Non-pigmented ciliary epithelial cell (primary cell): Measurements from ENCODE around the gene NRTN.
"Not testable (repeated sequence)": the region's sequence is repeated elsewhere in the genome, so short reads cannot be mapped to it uniquely, and the experiment has no call there.

Experiments used
- DNase-seq: peaks from one replicate; pipeline ENCODE4 v3.0.0-alpha.2; 2010; ENCODE audit warnings: low read depth

Gene NRTN, protein sequence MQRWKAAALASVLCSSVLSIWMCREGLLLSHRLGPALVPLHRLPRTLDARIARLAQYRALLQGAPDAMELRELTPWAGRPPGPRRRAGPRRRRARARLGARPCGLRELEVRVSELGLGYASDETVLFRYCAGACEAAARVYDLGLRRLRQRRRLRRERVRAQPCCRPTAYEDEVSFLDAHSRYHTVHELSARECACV

DNA sequence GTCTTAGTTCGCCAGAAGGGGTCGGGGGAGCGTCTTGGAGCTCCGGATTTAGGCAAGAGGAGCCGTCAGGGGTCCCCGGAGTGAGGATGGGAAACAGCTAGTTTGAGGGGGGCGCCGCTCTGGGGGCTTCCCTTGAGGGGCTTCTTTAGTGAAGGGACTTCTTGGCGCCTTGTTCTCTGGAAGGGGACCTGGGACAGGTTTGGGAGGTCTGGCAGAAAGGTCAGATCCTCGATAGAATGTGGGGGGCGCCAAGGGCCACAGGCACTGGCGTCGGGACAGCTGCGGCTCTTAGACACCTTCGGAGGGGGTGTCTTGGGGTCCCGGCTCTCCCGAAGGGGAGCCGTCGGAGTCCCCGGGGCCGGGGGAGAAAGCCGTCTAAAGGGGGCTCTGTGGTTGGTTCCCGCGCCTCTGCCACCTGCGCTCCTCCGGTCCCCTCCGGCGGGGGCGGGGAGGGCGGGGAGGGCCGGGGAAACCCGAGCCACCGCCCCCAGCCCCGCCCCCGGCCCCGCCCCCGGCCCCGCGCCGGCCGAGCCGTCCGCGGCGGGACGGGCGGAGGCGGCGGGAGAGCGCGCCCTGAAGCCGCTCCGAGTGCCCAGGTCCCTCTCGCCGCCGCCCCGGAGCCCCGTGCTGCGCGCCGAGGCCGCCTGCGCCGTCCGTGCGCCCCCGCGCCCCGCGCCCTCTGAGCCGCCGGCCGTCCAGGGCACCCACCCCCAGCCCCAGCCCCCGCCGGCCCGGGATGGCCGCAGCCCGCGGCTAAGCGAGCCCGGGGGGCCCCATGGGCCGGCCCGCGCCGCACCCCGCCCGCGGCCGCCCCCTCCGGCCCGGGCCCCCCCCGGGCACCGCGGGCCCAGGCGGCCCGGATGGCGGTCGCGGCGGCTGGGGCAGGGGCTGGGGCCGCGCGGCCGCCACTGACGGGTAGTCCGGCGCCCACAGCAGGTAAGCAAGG lies at the start of gene NRTN:
TSS of gene NRTN (plus strand) at position 552 of the 946 bp plus-strand sequence. CDS start 19,099 bp downstream, outside the sequence.
- DNase-seq, result no peak

DNA sequence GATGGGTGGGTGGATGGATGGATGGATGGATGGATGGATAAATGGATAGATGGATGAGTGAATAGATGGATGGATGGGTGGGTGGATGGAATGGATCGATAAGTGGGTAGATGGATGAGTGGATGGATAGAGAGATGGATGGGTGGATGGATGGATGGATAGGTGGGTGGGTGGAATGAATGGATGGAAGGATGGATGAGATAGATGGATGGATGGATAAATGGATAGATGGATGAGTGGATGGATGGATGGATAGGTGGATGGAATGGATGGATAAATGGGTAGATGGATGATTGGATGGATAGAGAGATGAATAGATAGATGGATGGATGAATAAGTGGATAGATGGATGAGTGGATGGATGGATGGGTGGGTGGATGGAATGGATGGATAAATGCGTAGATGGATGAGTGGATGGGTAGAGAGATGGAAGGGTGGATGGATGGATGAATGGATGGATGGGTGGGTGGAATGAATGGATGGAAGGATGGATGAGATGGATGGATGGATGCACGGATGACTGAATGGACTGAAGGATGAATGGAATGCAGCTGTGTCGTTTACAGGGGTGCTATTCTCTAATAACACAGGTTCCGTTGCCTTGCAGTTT lies 42.2 kb upstream of the NRTN start:
- no peak for DNase-seq

DNA sequence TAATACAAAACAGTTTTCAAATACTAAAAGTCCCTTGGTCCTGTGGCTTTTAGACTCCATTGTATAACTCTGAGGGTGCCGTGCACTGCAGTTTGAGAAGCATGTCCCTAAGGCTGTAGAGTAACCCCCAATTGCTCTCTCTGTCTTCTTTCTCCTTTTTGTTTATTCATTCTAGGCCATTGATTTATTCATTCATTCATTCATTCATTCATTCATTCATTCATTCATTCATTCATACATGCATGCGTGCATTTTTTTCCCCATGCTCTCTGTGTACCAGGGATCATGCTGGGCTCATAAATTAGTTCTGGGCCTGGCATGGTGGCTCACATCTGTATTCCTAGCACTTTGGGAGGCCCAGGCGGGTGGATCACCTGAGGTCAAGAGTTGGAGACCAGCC lies 39.6 kb upstream of the NRTN start:
- no peak for DNase-seq

DNA sequence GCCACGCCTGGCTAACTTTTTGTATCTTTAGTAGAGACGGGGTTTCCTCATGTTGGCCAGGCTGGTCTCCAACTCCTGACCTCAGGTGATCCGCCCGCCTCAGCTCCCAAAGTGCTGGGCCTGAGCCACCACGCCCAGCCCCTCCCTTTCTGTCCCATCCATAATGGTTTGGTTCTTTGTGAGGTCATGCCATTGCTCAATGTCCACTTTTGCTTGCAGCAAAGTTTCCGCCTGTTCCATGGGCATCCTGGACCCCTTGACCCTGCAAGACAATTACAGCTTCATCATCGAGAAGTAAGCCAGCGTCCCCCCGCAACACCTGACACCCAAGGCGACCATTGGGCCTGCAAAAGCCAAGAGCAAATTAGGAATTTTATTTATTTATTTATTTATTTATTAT lies 36.9 kb upstream of the NRTN start:
- no peak for DNase-seq

DNA sequence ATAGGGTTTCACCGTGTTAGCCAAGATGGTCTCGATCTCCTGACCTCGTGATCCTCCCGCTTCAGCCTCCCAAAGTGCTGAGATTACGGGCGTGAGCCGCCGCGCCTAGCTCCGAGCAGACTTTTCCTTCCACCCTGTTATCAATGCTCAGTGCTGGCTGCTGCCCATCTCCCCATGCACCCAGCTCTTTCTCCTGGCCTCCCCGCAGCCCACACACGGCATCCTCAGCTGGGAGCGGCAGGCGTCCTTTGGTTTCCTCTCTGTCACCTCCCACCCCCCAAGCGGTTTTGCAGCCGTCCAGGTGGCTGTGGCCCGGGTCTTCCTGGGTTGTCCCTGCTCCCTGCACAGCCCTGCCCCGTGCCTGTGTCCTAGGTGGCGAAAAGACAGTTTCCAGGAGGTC lies 32.5 kb upstream of the NRTN start:
- DNase-seq, result no peak

DNA sequence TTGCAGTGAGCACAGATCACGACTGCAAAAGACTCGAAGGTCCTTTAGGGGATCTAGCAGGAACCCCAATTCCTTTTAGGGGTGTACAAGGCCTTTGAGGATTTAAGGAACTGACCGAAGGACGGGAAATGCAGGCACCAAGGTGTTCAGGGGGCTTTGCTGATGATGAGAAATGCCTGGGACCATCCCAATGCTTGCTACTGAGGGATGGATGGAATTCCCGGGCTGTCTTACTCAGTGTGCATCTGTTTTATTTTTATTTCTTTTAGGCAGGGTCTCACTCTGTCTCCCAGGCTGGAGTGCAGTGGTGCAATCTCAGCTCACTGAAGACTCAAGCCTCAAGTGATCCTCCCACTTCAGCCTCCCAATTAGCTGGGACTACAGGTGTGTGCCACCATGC lies 31.6 kb upstream of the NRTN start:
- no peak for DNase-seq

DNA sequence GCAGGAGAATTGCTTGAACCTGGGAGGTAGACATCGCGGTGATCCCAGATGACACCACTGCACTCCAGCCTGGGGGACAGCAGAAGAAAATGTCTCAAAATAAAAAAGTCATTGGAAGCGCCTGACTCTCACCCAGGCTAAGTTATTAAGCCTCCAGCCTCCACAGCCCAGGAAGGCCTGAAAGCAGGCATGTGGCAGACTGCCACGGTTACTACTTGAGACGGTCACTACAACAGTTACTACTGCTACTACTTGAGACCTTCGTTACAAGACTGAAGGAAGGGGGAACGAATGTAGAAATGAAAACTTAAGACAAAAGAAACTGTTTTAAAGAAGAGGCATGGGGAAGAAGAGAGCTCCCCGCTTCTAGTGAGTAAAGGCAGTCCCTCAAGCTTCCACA lies 29.9 kb upstream of the NRTN start:
- no peak for DNase-seq

DNA sequence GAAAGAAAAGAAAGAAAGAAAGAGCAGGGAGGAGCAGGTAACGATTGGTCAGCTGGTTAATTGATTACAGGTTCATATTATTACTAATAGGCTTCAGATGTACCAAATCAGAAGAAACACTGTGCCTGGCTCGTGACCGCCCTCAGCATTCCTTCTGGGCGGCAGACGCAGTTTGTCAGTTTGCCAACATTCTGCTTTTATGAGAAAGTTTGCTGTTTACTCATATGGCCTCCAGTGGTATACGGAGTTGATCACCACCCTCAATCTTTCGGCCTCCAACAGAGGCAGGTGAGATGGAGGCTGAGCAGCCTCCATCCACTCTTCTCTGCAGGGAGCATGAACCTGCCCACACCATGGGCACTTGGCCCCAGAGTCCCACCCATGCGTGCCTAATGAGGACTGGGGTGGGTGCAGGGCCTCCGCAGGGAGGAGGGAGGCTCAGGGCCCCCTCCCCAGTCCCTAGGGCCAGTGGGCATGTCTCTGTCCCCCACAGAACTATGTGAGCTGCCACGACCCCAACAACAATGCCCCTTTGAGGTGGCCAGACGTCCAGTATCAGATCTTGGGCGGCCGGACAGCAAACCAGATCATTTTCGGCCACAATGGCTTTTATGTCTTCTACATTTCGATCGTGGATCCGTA lies 29.1 kb upstream of the NRTN start:
- no peak for DNase-seq

DNA sequence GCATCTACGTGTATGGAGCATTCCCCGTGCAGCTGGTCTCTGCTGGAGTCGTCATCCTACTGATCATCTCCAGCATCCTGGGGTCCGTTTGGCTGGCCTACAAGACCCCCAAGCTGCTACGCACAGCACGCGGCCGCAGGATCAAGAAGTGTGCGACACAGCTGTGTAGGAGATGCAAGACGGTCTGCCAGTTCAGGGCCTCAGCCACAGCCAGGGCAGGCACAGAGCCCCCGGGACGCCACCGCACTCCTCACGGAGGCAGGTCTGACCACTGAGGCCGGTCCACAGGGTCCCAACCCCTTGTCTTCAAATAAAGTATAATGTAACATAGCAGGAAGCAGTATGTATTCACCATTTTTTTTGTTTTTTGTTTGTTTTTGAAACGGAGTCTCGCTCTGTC lies 26.5 kb upstream of the NRTN start:
- no peak for DNase-seq

DNA sequence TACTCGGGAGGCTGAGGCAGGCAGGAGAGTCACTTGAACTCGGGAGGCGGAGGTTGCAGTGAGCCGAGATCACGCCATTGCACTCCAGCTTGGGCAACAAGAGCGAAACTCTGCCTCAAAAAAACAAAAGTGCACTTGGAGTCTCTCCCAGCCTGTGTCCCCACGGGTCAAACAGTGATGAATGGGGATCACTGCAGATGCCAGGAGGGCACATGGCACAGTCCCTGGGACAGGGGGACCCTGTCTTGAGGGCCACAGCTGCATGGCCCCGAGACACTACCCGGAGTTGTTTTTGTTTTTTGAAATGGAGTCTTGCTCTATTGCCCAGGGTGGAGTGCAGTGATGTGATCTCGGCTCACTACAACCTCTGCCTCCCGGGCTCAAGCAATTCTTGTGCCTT lies 24.0 kb upstream of the NRTN start:
- not testable (repeated sequence) for DNase-seq

DNA sequence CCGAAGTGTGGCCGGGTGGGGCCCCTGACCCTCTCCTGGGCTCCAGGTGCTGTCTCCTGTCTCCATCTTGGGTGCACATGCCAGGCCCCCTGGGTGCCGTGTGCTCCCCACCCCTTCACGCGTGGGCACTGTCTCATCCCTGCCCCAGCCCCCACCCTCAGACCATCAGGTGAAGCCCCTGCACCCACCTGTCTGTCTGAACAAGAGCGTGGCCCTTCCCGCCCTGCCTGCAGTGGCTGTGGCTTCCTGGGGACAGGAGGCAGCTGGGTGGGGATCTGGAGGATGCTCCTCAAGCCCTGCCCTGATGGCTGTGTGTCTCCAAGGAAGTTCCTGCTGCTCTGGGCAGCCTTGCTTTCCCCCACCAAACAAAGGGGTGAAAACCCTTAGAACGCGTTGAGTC lies 22.5 kb upstream of the NRTN start:
- no peak for DNase-seq

DNA sequence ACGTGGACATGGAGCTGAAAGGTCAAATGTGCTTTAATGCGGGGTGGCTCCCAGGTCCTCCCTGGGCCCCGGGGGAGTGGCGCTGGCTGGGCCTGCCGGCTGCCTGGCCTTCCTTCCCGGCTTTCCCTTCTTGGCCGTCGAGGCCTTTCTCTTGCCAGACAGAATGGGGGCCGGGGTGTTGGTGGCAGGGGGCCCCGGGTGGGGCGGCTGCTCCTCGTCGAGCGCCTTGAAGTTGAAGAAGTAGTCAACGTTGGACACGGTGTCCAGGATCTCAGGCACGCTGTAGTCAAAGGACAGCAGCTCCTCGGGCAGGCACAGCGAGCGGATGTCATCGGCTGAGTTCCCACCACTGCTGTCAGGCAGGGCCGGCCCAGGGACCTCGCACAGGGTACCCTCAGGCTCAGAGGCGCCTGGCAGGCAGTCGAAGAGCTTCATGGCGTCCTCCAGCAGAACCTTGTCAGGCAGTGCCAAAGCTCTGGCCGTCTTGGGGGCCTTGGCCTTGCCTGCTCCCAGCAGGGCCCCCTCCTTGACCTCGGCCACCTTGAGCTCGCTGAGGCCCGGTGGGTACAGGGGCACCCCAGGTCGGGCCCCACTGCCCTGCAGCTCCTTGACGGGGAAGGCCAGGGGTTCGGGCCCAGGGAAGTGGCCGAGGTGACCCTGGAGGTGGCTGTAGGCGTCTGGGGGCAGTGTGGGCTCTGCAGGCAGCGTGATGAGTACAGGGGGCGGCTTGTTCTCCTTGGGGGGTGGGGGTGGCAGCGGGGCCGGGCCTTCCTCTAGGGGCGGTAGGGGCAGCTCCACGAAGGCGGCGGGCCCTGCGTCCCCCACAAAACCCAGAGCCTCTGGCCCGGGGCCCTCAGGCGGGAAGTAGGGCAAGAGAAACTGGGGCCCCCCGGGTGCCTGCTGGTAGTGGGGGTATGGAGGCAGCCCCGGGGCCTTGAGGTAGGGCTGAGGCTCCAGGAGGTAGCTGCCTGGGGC lies 21.6 kb upstream of the NRTN start:
- no peak for DNase-seq

DNA sequence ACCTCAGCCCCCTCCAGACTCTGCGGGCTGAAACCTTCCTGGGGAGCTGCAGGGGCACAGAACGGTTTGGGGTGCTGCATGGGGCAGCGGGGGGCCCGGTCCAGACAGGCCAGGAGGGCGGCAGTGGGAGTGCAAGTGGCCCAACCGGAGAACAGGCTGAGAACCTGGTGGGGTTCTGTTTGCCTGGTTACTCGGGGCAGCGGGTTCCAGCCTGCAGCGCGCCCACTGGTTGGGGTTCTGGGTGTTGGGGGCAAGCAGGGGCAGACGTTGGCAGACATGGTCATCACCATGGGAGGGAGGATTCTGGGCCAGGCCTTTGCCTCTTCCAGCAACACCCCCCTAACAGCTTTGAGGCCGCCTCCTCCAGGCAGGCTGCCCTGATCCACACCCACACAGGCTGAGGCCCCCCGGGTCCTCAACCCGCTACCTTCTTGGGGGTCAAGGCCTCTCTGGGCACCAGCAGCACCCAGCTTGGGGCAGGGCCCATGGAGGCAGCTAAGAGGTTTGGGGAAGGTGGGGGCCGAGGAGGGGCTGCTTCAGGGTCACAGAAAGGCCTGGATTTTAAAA lies 20.2 kb upstream of the NRTN start, which contains the start of gene PRR22:
TSS of gene PRR22 (minus strand) at position 166 of the 567 bp plus-strand sequence. CDS start at position 80, 86 bp downstream.
- no peak for DNase-seq

DNA sequence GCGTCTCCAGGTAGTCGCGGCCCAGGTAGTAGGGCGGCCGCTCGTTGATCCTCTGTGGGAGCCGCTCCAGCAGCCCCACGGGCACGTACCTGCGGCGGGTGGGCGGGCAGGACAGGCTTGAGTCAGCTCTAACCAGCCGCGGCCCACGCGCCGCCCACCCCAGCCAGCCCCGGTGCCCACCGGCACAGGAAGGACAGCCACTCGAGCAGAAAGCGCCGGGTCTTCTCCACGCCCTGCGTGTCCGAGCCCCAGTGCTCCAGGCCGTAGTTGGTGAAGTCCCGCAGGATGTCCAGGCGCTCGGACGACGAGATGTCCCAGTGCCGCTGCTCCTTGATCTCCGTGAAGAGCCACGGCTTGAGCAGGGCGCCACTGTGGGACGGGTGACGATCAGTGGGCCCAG lies 19.4 kb upstream of the NRTN start:
- DNase-seq, result no peak

DNA sequence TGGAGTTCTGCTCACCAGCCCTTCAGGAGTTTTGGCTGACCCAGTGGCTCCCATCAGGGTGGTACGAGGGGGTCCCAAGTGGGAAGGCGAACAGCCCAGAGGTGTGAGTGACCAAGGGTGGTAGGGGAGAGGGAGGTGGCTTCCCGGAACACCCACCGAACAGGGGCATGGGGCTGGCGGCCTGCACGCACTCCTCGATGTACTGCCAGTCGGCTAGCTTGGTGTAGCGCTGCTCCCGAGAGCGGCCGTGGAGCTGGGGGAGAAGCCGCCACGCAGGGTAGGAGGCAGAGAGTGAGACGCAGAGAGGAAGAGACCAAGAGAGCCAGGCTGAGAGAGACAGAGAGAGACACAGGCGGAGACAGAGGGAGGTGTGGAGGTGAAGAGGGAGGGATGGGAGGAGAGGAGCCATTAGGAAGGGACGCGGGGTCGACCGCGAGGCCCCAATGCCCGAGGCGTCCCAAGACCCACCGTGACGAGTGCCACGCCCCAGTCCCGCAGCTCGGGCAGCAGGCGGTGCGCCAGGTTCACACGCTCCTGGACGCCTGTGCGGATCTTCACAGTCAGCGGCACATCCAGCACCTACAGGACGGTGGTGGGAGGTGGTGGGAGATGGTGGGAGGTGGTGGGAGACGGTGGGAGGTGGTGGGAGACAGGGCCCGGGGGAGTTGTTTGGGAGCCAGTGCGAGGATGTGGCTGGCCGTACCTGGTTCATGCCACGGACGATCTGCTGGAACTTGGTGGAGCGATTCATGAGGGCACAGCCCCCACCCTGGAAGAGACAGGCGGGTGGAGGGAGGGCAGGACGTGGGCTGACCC lies 18.1 kb upstream of the NRTN start:
- no peak for DNase-seq

DNA sequence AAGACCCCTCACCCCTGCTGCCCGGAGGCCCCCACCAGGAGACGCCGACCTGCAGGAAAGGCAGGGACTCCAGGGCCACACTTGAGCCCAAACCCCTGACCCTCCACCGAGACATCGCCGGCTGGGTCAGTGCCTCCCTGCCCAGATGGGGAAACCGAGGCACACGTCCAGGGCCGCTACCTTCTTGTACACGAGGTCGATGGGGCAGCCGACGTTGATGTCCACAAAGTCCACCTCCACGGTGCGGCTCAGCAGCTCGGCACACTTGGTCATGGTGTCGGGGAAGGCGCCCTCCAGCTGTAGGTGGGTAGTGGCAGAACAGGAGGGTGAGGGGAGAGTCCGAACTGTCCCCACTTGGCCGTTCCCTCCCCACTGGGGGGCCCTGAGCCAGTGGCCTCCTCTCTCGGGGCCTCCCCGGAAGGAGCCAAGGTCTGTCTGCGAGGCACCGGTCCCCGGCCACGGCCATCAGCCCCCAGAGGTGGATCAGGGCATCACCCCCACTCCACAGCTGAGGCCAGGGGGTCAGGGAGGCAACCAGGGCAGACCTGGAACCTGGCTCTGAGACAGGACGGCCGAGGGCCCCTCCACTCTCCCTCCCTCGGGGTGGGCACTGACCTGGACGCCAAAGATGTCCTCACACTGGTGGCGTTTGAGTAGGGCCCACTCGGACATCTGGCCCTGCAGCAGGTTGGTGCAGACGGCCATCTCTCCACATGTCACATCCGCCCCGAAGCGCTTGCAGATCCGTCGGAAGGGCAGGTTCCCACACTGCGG lies 17.3 kb upstream of the NRTN start:
- no peak for DNase-seq

DNA sequence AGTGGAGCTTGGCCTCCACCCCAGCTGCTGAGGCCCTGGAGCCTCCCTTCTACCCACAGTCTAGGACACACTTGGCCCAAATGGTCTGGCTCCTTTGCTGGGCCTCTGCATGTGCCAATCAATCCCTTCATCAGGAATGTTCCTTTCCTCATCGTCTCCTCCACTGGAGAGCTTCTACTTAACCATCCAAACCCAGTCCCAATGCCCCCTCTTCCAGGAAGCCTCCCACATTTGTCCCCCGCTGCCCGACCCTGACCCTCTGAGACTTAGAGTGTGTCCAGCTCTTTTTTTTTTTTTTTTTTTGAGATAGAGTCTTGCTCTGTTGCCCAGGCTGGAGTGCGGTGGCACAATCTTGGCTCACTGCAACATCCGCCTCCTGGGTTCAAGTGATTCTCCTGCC lies 16.4 kb upstream of the NRTN start:
- DNase-seq, result no peak

DNA sequence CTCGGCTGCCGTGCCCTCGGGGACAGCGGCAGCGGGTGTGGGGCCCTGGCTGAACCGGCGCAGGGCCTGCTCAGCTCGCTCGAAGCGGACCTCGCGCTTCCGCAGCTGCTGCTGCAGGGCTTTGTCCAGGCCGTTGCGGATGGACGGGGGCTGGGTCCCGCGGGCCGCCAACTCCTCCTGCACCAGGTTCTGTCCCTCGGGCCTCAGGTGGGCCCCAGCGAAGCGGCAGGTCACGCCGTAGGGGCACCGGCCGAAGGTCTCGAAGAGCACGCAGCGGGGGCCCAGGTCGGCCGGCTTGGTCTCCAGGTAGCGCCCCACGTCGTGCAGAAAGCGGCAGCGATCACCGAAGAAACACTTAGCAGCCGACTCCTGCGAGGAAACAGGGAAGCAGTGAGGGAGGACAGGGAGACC lies 15.5 kb upstream of the NRTN start:
- no peak for DNase-seq

DNA sequence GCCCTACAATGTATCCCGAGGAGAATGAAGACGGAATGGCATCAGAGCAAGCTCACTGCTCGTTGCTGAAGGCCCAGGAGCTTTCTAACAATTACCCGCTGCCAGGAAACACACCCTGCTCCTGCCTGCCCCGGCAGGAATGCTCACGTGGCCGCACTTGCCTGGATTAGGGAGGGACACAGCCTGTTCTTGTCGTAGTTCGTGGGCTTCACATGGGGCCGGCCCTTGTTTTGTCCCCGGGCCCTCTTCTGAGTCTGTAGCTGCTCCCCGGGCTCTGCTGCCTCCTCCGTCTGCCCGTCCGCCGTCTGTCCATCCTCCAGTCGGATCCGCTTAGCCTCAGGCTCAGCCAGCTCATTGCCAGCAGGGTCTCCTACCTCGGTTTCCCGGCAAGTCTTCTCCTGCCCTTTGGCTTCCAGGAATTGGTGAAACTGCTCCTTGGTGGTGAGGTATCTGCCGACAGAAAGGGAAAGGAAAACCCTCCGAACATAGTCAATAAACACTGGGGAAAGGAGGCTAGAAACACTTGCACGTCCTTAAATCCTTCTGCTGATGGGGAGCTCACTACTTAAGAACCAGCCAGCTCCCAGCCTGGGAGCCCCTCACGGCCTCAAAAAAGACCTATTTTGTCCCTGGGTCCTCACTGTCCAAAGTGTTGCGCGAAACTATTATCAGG lies 14.8 kb upstream of the NRTN start:
- DNase-seq, result no peak
